Prostate gland (tissue), 2 donors: ENCODE measurements around the gene CGN. TPM values are rescaled to one million over a fixed set of nuclear protein-coding genes. Genes with fewer than 3 reads are reported as not detected.

ENCODE experiments used
- DNase-seq: peaks from one replicate; pipeline ENCODE4 v3.0.0-alpha.2; 2019; ENCODE audit warnings: low spot score
- H3K27ac ChIP-seq, 2 donors: fragments of 200-600 bp; sonication (generic); 2 replicates each; pipeline ENCODE4 v1.5.1; 2017 to 2019
- H3K27me3 ChIP-seq: fragments of 200-600 bp; sonication (generic); replicated peaks from 2 replicates; pipeline ENCODE4 v1.5.1; 2019; ENCODE audit not compliant: insufficient read depth
- H3K36me3 ChIP-seq, 2 donors: fragments of 200-600 bp; sonication (generic); 1 replicate in 1 of 2; 2 replicates in 1 of 2; pipeline versions ENCODE4 v1.5.1 to v1.8.1; 2017 to 2019
- H3K4me1 ChIP-seq: fragments of 200-600 bp; sonication (generic); replicated peaks from 2 replicates; pipeline ENCODE4 v1.5.1; 2019
- H3K4me3 ChIP-seq, 2 donors: fragments of 200-600 bp; sonication (generic); 2 replicates each; pipeline ENCODE4 v1.5.1; 2017 to 2019
- H3K9me3 ChIP-seq: fragments of 200-600 bp; sonication (generic); 2 replicates; pipeline ENCODE4 v1.5.1; 2017
- POLR2A ChIP-seq: fragments of 450-650 bp; IDR thresholded peaks from one replicate; pipeline ENCODE4 v1.6.1; 2016; ENCODE audit warnings: antibody characterized with exemption, mild to moderate bottlenecking
- POLR2AphosphoS5 ChIP-seq: sonication (generic); formaldehyde crosslinking; IDR thresholded peaks from one replicate; pipeline ENCODE4 v1.6.1; 2017; ENCODE audit warnings: antibody characterized with exemption
- WGBS: methylation state at CpG from one replicate; pipeline ENCODE4 v1.1.5; 2018; 5-methylcytosine and 5-hydroxymethylcytosine counted together
- intact Hi-C: fragments of 100-400 bp; cut with DNase I; formaldehyde crosslinking; loops from one replicate; pipeline ENCODE4 v1.14.2; 2022
- total RNA-seq, 2 donors: library from RNA; depleted of rRNA; stranded (reverse); fragments of >200 nt; gene quantifications; one replicate each; pipeline ENCODE4 v1.1.0, GENCODE V29; 2016
- TF ChIP-seq, protein P1 (sequence below), 4 experiments: fragments of 200-600 bp in 2 of 4; fragments of 450-650 bp in 2 of 4; sonication (generic) in 2 of 4; IDR thresholded peaks; 1 replicate in 3 of 4; 2 replicates in 1 of 4; pipeline ENCODE4 v1.5.1; 2016 to 2019; ENCODE audit warnings: antibody characterized with exemption in 4 of 4, mild to moderate bottlenecking in 2 of 4, moderate library complexity in 2 of 4

CGN gene
- total RNA-seq, 2 donors from 2014 or later, result 23.2 to 37.5 TPM

DNA sequence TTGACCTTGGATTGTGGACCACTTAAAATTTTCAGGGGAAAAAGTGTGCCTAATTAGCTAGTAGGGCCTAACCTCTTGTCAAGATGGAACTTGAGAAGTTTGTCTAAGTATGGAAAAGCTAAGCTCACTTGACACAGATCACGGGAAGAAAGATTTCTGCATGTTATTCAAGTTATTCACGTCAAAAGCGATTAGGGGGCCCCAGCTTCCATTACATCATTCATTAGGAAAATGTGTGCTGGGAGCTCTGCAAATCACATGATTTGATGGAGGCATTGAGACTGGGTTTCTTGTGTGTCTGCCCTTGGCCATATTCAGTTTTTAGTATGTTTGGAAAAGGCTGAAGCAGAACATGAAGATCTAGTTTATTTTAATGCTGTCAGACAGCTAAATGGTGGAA, 36.4 kb upstream of the CGN start:
- Histone ChIP-seq H3K4me1 (no peaks in the 10 kb centered on the region), H3K27me3 (no peaks in the 10 kb centered on the region), H3K9me3 (no peaks in the 10 kb centered on the region), H3K27ac (no peak overlapping the region), H3K36me3 (no peaks in the 10 kb centered on the region), H3K4me3 (no peak overlapping the region)
- 91% methylated on average over 3 of the region's 3 CpGs for WGBS
- intact Hi-C loops, result no loop called here
- TF ChIP-seq, protein P1, sequence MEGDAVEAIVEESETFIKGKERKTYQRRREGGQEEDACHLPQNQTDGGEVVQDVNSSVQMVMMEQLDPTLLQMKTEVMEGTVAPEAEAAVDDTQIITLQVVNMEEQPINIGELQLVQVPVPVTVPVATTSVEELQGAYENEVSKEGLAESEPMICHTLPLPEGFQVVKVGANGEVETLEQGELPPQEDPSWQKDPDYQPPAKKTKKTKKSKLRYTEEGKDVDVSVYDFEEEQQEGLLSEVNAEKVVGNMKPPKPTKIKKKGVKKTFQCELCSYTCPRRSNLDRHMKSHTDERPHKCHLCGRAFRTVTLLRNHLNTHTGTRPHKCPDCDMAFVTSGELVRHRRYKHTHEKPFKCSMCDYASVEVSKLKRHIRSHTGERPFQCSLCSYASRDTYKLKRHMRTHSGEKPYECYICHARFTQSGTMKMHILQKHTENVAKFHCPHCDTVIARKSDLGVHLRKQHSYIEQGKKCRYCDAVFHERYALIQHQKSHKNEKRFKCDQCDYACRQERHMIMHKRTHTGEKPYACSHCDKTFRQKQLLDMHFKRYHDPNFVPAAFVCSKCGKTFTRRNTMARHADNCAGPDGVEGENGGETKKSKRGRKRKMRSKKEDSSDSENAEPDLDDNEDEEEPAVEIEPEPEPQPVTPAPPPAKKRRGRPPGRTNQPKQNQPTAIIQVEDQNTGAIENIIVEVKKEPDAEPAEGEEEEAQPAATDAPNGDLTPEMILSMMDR (IDR thresholded peaks at IDR 0.05), result no peak
- TF ChIP-seq POLR2A, result no peak
- no peak for TF ChIP-seq POLR2AphosphoS5
- DNase-seq, result no peak

GRCh38 chr1:151475175-151475574, 36.0 kb upstream of the CGN start:
- WGBS, result 69% methylated on average over 1 of the region's 1 CpG
- H3K4me1 ChIP-seq, result no peaks in the 10 kb centered on the region
- H3K9me3 ChIP-seq, result no peaks in the 10 kb centered on the region
- H3K27me3 ChIP-seq, result no peaks in the 10 kb centered on the region
- H3K36me3 ChIP-seq, result no peaks in the 10 kb centered on the region
- intact Hi-C loops, result no loop called here
- no peak overlapping the region for H3K4me3 ChIP-seq
- DNase-seq, result no peak
- no peak overlapping the region for H3K27ac ChIP-seq
- TF ChIP-seq POLR2AphosphoS5 (no peak), POLR2A (no peak)
- TF ChIP-seq, protein P1 (IDR thresholded peaks at IDR 0.05), result no peak

- Histone ChIP-seq H3K4me1 (no peaks in the 10 kb centered on the region), H3K27ac (no peak overlapping the region), H3K36me3 (no peaks in the 10 kb centered on the region), H3K9me3 (no peaks in the 10 kb centered on the region), H3K4me3 (no peak overlapping the region), H3K27me3 (no peaks in the 10 kb centered on the region)
- no peak for TF ChIP-seq POLR2A
- TF ChIP-seq POLR2AphosphoS5, result no peak
- TF ChIP-seq, protein P1 (IDR thresholded peaks at IDR 0.05), result no peak
- WGBS, result 90% methylated on average over 6 of the region's 6 CpGs
- intact Hi-C loops, result no loop called here
- DNase-seq, result no peak
These were observed 35.1 kb upstream of the CGN start for GRCh38 chr1:151476083-151476482.

DNA sequence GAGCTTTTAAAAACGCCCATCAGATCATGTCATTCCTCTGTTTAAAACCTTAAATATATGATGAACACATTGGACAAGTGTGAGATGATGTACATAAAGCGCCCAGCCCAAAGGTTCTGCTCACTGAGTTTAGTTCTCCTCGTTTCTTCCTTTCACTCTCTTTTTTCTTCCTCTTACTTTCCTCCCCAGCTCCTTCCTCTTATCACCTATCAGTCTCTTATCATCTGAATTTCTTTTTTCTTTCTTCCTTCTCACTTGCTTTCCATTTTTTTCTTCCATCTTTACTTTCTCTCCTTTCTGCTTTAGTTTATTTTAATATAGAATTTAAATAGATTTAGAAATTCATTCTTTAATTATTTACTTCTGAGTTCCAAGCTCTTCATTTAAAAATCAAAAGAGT, 34.1 kb upstream of the CGN start:
- intact Hi-C loops, result no loop called here
- TF ChIP-seq POLR2A (no peak), POLR2AphosphoS5 (no peak)
- TF ChIP-seq, protein P1 (IDR thresholded peaks at IDR 0.05), result no peak

DNA sequence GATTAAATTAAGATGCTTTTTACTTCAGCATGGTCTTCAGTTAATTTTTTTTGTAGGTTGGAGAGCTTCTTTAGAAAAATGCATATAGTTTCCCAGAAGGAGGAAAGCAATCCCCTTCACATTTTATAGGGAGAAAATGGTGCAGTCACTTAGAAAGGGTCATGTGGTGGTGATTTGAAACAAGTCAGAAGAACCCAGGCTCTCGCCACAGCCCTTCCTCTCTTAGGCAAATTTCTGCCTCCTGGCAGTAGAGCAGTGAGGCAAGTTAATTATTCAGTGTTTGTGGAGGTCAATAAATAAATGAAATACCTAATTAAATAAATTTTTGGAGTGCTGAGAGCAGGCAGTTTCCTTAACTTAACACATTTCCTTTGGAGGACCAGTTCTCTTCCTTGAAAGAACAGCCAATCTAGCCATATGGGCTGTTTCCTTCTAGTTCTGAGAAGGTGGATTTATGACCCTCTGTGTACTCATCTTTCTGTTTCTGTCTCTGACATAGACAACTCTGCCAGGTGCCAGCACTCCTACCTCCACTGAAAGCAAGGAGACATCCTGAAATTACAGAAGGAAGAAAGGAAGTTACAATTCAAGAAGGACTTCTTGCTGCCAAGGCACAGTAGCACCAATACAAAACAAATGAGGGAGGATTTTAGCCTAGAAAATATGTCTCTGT, 32.9 kb upstream of the CGN start:
- H3K4me1 ChIP-seq, result no peaks in the 10 kb centered on the region
- H3K27ac ChIP-seq, result no peak overlapping the region
- TF ChIP-seq, protein P1 (IDR thresholded peaks at IDR 0.05), result no peak
- TF ChIP-seq POLR2A (no peak), POLR2AphosphoS5 (no peak)
- H3K36me3 ChIP-seq, result no peaks in the 10 kb centered on the region
- DNase-seq, result no peak
- WGBS, result 88% methylated on average over 1 of the region's 1 CpG
- no peak overlapping the region for H3K4me3 ChIP-seq
- no peaks in the 10 kb centered on the region for H3K9me3 ChIP-seq
- intact Hi-C loops, result no loop called here
- no peaks in the 10 kb centered on the region for H3K27me3 ChIP-seq

More for the DNA sequence above, 34.1 kb upstream of the CGN start:
- 93% methylated on average over 3 of the region's 3 CpGs for WGBS
- no peak overlapping the region for H3K27ac ChIP-seq
- H3K4me1 ChIP-seq, result no peaks in the 10 kb centered on the region
- no peaks in the 10 kb centered on the region for H3K27me3 ChIP-seq
- no peak overlapping the region for H3K4me3 ChIP-seq
- no peaks in the 10 kb centered on the region for H3K9me3 ChIP-seq
- no peaks in the 10 kb centered on the region for H3K36me3 ChIP-seq
- DNase-seq, result no peak
